Endometrial microvascular endothelial cells (primary cell): Measurements from ENCODE around the gene KLHL14. TPM values are rescaled to one million over a fixed set of nuclear protein-coding genes. Genes with fewer than 3 reads are reported as not detected.
"Not testable (repeated sequence)": the region's sequence is repeated elsewhere in the genome, so short reads cannot be mapped to it uniquely, and the experiment has no call there.

ENCODE experiments used
- in situ Hi-C: cut with HindIII; loops from 2 replicates; pipeline ENCODE4 v1.10.0; 2017; ENCODE audit warnings: low sequenced_read_pairs, low pct_unique_long_range_greater_than_20kb; ENCODE audit errors: inconsistent ontology term
- total RNA-seq: library from RNA; depleted of rRNA; stranded (reverse); fragments of >200 nt; gene quantifications from one replicate; pipeline ENCODE4 v1.2.3, GENCODE V29; 2015; ENCODE audit errors: inconsistent ontology term

The KLHL14 gene, protein sequence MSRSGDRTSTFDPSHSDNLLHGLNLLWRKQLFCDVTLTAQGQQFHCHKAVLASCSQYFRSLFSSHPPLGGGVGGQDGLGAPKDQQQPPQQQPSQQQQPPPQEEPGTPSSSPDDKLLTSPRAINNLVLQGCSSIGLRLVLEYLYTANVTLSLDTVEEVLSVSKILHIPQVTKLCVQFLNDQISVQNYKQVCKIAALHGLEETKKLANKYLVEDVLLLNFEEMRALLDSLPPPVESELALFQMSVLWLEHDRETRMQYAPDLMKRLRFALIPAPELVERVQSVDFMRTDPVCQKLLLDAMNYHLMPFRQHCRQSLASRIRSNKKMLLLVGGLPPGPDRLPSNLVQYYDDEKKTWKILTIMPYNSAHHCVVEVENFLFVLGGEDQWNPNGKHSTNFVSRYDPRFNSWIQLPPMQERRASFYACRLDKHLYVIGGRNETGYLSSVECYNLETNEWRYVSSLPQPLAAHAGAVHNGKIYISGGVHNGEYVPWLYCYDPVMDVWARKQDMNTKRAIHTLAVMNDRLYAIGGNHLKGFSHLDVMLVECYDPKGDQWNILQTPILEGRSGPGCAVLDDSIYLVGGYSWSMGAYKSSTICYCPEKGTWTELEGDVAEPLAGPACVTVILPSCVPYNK
- total RNA-seq = not detected

DNA sequence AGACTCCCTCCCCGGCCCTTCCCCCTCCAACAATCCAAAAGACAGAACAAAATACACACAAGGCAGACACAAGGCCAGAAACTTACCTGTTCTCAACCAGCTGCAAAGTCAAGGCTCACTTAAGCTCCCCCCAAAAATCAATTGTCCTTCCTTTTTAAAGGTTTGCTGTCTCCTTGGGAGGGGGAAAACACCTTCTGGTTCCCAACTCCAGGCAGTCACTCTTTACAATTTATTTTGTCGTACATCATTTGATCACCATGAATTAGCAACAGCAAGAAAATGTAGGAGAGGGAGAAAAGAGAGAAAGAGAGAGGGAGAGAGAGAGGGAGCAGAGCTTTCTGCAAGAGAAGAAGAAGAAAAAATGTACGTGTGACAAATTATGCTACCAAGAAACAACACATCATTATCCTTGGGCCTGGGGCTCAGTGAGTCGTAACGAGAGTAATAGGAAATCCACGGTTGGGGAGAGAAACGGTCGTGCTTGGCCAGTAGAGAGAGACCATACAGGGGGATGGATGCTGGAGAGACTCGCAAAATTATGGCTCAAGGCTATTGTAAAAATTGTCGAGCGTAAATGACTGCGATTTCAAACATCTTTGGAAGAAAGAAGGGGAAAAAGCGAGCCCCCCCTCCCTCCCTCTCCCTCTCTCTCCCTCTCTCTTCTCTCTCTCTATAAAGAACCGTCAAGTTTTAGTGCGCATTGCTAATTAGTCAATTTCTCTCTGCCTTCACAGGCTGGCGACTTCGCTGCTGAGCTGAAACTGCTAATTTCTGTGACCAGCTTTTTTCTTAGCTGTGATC is at the start of gene KLHL14:
Gene KLHL14, minus strand, starts transcription at position 443 of the 801 bp plus-strand sequence. CDS start 2,432 bp downstream, outside the sequence.
- in situ Hi-C loops = no loop called here

- in situ Hi-C loops = no loop called here
Measured at GRCh38 chr18:32822197-32822596, 49.4 kb upstream of the KLHL14 start.

DNA sequence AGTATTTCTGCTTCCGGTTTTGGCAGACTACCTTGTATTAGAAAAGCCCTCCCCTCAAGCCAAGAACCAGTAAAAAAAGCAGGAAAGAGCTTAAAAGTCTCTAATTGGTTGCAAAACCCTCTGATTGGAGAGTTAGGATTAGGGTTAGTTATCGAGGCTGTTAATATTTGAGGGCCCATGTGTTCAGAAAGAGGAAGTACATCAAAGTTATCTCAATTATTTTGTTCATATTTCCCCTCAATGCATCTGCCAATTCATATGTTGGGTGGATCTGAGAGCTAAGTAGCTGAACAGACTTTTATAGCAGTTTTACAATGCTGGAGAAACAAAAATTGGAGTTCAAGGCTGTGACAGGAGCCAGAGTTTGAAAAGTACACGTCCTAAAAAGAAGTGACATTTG is 43.1 kb upstream of the KLHL14 start:
- in situ Hi-C loops = no loop called here

DNA sequence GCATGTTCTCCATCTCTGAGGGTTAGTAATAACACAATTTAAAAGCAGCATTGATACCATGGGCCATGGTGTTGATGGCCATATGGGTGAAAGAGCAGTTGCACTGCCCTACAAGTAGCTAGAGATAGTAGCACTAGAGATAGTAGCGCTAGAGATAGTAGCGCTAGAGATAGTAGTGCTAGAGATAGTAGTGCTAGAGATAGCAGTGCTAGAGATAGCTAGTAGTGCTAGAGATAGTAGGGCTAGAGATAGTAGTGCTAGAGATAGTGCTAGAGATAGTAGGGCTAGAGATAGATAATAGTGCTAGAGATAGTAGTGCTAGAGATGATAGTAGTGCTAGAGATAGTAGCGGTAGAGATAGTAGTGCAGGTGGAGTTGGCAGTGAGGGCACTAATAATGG is 39.5 kb upstream of the KLHL14 start:
- in situ Hi-C loops = no loop called here

- in situ Hi-C loops = no loop called here
Measured at GRCh38 chr18:32810314-32810713, 37.5 kb upstream of the KLHL14 start.

- in situ Hi-C loops = no loop called here
Measured at GRCh38 chr18:32805354-32805753, 32.5 kb upstream of the KLHL14 start.

GRCh38 chr18:32804134-32804888 is 31.5 kb upstream of the KLHL14 start:
- in situ Hi-C loops = no loop called here

DNA sequence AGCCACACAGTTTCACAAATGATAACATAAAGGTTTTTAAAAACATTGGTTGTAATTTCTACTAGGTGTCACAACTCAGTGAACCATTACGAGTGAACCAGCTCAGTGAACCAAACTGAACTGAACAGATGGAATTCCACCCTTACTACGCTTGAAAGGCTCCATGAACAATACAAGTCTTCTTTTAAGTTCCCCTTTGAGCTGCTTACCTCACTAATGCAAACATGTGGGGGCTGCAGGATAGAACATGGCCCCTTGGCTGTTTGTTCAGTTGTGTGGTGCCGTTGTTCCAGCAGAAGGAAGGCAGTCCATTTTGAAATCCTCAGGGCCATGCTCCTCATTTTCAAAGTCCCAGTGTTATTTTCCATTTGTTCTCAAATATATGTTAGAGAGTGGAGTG is 30.7 kb upstream of the KLHL14 start:
- in situ Hi-C loops = no loop called here

DNA sequence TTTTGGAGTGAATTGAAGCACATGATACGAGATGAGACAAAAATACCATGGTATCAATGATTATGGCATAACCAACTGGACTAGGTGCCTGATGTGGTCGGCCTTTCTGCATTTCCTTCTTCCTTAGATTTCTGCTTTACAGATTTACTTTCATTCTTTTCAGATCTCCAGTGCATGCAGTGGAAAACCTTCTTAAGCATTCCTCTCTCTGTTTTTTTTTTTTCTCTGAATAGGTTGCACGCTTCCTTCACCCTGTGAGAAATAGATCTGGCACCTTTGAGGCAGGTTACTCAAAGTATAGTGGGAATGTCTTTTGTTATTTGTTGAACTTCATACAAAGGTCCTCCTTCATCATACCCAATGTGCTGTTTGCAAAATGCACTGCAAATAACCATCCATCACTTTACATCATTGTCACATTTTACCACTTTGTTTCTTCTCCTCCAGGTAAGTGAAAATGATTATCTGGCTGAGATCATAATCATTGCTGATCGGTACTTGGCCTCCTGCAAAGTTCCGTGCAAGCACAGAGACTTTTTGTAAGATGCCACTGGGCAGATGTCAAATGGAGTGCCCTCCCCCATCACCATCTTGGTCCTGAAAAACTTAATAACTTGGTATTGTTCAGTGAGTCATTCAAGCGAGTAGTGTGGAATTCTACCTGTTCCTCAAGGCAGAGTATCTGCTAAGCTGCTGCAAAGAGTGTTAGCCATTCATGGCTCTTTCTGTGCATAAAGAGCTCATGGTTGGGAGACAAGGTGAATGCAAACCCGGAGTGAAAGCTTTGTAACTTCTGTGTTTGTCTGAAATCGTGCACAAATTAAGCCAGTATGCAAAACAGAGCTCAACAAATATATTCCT is 30.0 kb upstream of the KLHL14 start:
- in situ Hi-C loops = no loop called here

DNA sequence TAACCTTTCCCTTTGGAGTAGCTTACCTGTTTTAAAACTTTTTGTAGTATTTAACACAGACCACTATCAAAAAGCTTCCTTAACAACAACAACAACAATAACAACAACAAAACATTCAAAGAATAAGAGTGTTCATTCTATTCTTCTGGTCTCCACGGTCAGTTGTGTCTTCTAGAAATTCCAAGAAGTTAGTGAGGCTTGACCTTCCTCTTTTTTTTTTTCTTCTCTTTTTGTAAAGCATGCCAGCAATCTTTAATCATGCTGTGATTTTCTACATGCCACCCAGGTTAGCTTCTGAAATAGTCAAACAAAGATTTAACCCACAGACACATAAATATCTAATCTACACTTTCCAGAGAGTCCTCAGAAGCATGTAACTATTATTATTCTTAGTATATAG is 28.4 kb upstream of the KLHL14 start:
- in situ Hi-C loops = no loop called here

DNA sequence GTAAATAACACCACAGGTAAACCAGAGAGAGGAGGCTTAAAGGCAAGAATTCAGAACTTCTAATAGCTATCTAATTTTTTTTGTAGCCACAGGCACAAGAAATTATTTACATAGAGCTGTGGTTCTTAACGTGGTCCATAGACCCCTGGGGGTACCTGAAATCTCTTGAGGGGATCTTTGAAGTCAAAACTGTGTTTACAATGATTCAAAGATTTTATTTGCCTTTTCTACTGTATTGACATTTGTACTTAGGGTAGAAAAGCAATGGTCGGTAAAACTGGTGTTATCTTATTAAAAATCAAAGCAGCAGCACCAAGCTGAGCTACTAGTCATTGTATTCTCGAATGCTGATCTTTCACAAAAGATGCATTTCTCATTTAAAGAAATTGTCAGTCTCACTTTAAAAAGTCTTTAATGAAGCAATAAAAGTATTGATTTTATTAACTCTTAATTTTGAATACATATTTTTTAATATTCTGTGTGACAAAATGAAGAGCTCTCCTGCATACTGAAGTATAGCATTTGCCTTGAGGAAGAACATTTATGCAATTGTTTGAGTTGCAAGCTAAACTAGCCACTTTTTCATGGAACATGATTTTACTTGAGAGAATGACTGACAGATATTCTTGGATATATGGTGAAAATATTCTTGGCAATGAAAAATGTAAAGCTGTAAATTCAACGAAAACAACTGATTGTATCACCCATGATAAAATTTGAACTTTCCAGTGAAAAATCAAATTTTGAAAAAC is 25.6 kb upstream of the KLHL14 start:
- in situ Hi-C loops = no loop called here

DNA sequence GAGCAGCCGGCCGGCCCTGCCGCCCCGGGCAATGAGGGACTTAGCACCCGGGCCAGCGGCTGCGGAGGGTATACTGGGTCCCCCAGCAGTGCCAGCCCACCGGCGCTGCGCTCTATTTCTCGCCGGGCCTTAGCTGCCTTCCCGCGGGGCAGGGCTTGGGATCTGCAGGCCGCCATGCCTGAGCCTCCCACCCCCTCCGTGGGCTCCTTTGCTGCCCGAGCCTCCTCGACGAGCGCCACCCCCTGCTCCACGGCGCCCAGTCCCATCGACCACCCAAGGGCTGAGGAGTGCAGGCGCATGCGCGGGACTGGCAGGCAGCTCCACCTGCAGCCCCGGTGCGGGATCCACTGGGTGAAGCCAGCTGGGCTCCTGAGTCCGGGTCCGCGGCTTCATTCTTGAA is 21.8 kb upstream of the KLHL14 start:
- in situ Hi-C loops = not testable (repeated sequence)

DNA sequence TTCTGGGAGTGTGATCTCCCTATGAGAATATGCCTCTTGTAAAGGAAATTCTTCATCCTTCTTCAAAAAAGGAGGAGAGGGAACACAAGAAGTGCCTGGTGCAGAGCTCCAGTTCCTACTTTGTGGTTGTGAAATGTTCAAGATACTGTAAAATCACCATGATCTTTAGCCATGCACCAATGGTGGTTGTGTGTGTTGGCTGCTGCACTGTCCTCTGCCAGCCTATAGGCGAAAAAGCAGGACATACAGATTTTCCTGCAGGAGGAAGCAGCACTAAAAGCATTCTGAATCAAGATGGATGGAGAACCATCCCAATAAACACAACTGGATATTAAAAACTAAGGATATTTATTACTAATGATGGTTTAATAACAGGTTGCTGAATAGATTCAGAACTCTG is 6.2 kb upstream of the KLHL14 start:
- in situ Hi-C loops = no loop called here

- in situ Hi-C loops = no loop called here
Measured at GRCh38 chr18:32777049-32777448, 4.2 kb upstream of the KLHL14 start.

GRCh38 chr18:32776561-32776960 is 3.7 kb upstream of the KLHL14 start:
- in situ Hi-C loops = no loop called here

- in situ Hi-C loops = no loop called here
Measured at GRCh38 chr18:32775628-32776027, 2.8 kb upstream of the KLHL14 start.

DNA sequence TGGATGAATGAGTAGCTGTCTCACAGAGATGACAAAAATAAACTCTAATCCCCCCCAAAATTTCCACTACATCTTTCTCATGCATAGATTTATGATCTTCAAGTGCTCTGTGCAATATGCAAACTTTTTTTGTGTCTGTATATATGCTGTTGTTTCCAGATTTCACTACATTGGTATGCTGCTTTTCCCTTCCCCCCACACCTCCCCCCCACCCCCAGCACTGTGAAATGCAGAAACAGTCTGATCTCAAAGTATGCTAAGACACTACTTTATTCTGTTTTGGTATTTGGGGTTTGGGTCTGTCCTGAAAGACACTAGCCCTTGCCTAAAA is 524 bp upstream of the KLHL14 start:
- in situ Hi-C loops = no loop called here
